Measurements from ENCODE around the gene NFASC.

NFASC gene

GRCh38 chr1:205041998-205042910 is 171.6 kb downstream of the NFASC start:
- peak in 9 of 14 donors; percentile 27 to 91 (median 49) for DNase-seq

DNA sequence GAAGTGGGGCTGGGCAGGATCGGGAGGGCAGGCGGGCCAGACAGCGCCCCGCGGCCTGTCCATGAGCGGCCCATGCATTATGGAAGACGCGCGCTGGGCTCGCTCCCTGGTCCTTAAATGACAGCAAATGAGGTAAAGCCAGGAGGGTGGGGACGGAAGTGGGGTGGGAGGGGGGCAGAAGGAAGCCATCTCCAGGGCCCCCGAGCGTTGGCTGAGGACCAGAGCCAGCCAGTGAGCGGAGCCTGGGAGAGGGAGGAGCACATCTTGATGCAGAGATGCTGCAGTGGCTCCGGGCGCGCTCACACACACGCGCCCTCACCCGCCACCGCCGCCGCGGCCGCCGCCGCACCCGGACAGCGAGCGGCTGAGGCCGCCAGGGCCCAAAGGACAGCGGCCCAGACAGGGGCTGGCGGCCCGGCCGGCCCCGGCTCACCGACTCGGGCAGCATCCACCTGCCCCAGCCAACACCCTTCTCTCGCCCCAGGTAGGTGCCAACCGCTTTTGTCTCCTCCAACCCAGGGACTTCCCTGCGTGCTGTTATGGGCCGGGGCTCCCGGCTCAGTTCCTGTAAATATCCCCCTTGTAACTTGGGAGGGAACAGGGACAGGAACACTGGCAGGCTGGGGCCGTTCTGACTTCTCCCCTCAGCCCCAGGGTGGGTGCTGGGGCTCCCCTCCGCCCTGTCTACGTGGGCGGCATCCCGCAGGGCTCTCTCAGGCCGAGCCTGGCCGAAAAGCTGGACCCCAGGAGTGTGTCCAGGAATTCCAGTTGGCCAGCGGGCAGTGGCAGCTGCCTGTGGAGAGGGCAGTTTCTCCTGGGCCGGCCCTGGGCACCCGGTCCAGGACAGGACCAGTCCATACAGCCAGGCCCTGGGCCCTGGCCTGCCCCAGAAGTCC is 172.5 kb downstream of the NFASC start, which contains the start of gene CNTN2:
Gene CNTN2 (plus strand): TSS at position 302 of the 896 bp plus-strand sequence. CDS start 9,974 bp downstream, outside the sequence.
- DNase-seq, result peak in 12 of 14 donors; percentile 41 to 88 (median 70)

GRCh38 chr1:205043866-205044265 is 173.2 kb downstream of the NFASC start:
- no peak for DNase-seq

GRCh38 chr1:205044741-205045140 is 174.1 kb downstream of the NFASC start:
- DNase-seq, result no peak

DNA sequence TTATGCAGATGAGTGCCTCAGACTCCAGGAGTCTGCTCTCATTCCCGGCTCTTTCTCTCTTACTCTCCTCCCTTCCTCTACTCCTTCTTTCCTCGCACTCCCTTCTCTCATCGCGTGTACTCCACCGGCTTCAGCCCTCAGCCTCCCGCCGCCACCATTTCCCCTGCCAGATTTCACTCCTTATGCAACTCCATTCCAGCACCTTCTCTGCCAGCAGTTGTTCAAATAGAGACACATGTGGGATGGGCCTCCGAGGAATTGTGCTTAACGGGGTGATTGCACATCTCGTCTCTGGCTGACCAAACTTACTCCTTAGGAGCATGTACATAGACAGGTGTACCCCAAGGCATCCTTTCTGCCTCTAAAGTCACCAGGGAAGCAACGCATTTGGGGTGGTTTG is 174.5 kb downstream of the NFASC start:
- DNase-seq, result no peak

GRCh38 chr1:205046870-205047269 is 176.2 kb downstream of the NFASC start:
- peak in 7 of 14 donors; percentile 33 to 84 (median 68) for DNase-seq

- DNase-seq, result peak in 4 of 14 donors; percentile 68 to 77 (median 70)
Measured at GRCh38 chr1:205047764-205048231, 177.1 kb downstream of the NFASC start.

DNA sequence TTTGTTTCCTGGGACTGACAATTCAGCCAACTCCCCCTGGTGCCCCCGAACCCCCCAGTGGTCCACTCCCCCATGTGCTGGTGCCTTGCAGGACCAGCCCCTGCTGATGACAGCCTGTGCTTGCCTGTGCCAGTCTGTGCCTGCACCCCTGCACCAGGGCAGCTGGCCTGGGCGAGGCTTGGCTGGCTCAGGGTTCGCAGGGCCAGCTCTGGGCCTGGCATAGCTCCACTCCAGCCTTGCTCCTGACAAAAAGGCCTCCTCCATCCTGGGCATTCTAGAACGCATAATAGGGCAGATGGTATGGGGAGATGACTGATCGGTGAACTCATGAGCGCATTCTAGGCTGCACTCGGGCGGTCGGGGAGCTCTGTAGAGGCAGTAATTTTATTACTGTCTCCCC is 177.7 kb downstream of the NFASC start:
- peak in 13 of 14 donors; percentile 44 to 97 (median 82) for DNase-seq

- peak in 10 of 14 donors; percentile 19 to 82 (median 58) for DNase-seq
Measured at GRCh38 chr1:205049479-205049878, 178.8 kb downstream of the NFASC start.

- DNase-seq, result no peak
Measured at GRCh38 chr1:205052690-205053089, 182.0 kb downstream of the NFASC start.

GRCh38 chr1:205053296-205053695 is 182.6 kb downstream of the NFASC start:
- DNase-seq, result no peak

DNA sequence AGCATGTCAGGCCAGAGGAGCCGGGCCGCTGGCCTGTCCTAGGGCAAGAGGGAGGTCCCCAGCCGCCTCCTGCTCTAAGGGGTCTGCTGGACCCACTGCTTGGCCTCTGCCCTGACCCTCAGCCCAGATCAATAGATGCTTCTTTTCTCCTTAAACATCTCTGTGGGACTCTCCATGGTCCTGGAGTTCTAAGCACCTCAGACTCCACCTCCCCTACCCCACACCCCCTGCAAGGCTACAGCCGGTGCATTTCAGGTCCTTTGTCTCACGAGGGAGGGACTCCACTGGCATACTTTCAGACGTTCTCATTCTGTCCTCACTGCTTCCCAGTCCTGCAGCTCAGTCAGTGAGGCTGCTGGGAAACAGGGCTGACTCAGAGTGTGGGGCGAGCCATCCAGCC is 183.4 kb downstream of the NFASC start:
- DNase-seq, result peak in 1 of 14 donors; percentile 72

GRCh38 chr1:205056188-205056611 is 185.5 kb downstream of the NFASC start:
- DNase-seq, result peak in 1 of 14 donors; percentile 63

- no peak for DNase-seq
Measured at GRCh38 chr1:205056956-205057568, 186.4 kb downstream of the NFASC start.

- no peak for DNase-seq
Measured at GRCh38 chr1:205057808-205058575, 187.3 kb downstream of the NFASC start.

- no peak for DNase-seq
Measured at GRCh38 chr1:205058853-205059252, 188.2 kb downstream of the NFASC start.

DNA sequence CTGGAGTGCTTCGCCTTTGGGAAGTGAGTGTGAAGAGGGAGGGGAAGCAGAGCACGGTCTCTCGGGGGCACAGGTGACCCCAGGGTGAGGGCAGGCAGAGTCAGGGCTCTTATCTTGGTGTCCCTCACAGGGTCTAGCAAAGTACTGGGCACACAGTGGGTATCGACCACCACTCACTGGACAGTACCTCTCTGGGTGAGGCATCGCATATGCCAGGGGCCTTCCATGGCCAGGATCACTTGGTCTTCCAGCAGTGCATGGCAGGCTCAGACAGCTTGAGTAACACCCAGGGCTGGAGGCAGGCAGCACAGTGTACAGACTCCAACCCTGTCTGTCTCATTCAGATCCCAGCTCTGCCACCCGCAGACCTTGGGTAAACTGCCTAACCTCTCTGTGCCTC is 189.0 kb downstream of the NFASC start:
- no peak for DNase-seq

- no peak for DNase-seq
Measured at GRCh38 chr1:205060746-205061145, 190.1 kb downstream of the NFASC start.

- peak in 1 of 14 donors; percentile 39 for DNase-seq
Measured at GRCh38 chr1:205061227-205061626, 190.6 kb downstream of the NFASC start.

DNA sequence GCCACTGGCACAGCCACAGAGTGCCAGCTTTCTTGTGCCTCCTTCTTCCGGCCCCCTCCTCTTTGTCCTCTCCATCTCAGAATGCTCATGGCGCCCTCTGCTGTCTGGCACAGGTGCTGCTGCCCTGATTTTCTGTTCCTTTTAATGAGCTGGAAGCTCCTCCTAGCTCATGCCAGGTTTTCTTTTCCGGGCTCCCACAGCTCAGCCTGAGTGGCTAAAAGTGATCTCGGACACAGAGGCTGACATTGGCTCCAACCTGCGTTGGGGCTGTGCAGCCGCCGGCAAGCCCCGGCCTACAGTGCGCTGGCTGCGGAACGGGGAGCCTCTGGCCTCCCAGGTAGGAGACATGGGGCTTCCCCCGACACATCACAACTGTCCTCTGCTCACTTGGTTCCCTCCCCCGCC is 191.0 kb downstream of the NFASC start:
- peak in 11 of 14 donors; percentile 53 to 94 (median 69) for DNase-seq

GRCh38 chr1:205062319-205062718 is 191.7 kb downstream of the NFASC start:
- no peak for DNase-seq
